ENCODE results near the gene NDST1. TPM values are rescaled to one million over a fixed set of nuclear protein-coding genes. Genes with fewer than 3 reads are reported as not detected.
A peak's percentile ranks its signal among the peaks of the same experiment; 100 is the strongest.
"Not testable (repeated sequence)": the region's sequence is repeated elsewhere in the genome, so short reads cannot be mapped to it uniquely, and the experiment has no call there.

NDST1 gene
- total RNA-seq, 1 experiment from 2014 or later = 58.6 TPM

- DNase-seq (ENCODE audit: low read depth) = no peak
Measured at GRCh38 chr5:150506571-150507473, 1.1 kb upstream of the NDST1 start.

GRCh38 chr5:150508277-150508640 is 328 bp downstream of the NDST1 start:
- no peak for DNase-seq (ENCODE audit: low read depth)

GRCh38 chr5:150508828-150509227 is 897 bp downstream of the NDST1 start:
- DNase-seq (ENCODE audit: low read depth) = no peak

DNA sequence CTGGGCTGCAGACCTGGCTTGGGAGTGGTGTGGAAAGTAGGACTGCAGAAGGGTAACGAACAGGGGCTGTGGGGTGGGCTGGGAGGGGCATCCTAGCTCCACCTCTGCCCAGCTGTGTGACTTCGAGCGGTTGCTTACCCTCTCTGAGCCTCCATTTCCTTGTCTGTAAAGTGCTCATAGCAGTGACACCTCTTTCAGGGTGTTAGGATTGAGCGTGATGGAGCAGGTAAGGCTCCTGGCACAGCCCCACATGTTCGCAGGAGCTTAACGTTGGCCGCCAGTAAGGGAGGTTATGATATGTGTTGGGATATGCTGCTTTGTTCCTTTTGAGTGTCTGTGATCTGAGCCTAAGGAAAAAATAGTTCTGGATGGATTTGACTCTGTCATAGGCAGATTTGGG is 2.1 kb downstream of the NDST1 start:
- DNase-seq (ENCODE audit: low read depth) = no peak

- DNase-seq (ENCODE audit: low read depth) = no peak
Measured at GRCh38 chr5:150510460-150511263, 2.7 kb downstream of the NDST1 start.

DNA sequence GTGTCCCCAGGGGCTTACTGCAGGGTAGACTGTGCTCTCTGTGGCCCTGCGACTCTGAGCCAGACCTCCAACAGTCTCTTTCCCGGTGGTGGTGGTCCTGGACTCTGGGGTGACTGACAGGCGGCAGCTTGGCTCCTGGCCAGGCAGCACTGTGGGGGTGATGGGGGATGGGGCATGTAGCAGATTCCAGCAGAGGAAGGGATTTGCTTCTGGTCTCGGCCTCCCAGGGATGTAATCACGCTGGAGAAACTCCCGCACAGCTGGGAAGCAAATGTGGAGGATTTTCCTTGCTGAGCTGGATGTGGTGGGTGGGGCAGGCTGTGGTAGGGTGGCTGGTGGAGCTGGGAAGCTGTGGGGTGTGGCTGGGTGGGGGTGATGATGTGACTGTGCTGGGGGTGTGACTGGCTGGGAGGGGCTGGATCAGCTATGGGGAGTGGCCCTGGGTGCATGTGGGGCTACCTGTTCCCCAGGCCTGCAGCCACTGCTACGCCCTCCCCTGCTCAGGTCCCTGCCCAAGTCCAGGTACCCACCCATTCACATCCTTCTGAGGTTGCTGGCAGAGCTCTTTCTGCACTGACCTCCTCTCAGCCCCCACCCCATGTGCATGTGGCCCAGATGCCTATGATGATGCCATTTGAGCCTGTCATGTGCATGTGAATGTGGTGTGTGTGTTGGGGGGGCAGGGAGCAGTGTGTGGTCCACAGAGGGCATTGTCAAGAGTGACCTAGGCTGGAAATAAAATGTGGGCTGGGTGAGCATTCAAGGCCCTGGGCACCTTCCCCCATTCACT is 3.8 kb downstream of the NDST1 start:
- peak; percentile 66 for DNase-seq (ENCODE audit: low read depth)

- no peak for DNase-seq (ENCODE audit: low read depth)
Measured at GRCh38 chr5:150512368-150512747, 4.4 kb downstream of the NDST1 start.

GRCh38 chr5:150513375-150514309 is 5.7 kb downstream of the NDST1 start:
- DNase-seq (ENCODE audit: low read depth) = peak; percentile 68

DNA sequence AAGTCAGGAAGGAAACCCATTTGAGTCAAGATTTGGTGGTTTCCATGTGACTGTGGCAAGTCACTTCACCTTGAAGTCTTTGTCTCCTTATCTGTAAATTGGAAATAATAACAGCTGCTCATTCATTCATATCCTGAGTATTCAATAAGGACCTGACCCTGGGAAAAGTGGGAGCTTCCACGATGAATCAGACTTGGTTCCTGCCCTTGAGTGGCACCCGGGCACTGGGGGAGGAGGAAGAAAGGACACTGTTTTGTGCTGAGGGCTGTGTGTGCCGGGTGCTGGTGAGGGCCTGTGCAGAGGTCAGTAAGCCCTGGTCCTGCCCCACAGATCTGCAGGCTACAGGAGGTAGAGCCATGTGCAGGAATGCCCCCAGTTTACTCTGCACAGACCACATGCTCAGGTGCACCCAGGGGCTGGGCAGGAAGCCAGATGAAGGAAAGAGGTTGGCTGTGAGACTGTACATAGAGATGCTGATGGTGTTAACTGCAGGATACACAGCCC is 6.8 kb downstream of the NDST1 start:
- DNase-seq (ENCODE audit: low read depth) = peak; percentile 94

GRCh38 chr5:150515446-150515845 is 7.5 kb downstream of the NDST1 start:
- peak; percentile 58 for DNase-seq (ENCODE audit: low read depth)

DNA sequence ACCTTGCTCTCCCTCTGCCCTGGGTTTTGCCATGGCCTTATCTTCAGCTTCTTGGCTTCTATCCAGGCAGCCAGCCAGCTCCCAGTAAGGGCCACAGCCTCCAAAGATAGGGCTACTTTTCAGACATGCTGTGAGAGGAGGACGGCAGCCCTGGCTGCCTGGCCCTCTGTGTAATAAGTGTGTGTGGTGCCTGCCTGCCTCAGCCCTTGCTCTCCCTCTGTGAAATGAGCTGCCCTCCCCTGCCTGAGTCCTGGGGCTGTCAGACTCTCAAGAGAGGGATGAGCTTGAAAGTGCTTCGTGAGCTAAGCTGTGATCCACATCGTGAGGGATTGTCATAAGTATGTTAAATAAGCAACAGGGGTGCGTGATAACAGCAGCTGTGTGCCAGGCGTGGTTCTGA is 8.1 kb downstream of the NDST1 start:
- no peak for DNase-seq (ENCODE audit: low read depth)

DNA sequence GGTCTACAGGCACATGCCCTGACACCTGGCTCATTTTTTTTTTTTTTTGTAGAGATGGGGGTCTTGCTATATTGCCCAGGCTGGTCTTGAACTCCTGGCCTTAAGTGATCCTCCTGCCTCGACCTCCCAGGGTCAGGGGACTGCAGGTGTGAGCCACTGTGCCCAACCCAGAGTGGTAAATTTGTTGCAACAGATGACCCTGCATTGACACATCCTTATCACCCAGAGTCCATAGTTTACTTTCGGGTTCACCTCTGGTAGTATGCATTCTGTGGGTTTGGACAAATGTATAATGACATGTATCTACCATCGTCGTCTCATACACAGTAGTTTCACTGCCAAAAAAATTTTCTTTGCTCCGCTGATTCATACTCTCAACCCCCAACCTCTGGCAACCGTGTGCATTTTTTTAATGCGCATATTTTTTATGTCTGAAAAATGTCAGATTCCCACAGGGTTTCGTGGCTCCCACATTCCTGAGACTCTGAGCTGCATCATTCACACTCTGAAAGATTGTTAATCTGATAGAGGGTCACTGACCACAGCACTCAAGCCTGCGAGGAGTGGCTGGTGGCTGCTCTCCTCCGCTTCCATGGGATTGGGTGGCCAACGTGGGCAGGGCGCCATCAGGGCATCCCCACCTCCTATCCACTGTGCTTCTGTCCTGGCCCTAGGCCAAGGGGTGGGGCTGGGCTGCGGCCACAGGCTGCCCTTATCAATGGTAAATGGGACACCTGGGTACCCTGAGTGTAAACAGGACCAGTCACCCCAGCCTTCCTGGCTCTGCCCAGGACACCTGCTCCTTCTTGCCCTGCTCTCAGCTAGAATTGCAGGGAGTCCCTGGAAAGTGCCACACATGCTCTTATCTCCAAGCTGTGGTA is 9.6 kb downstream of the NDST1 start:
- peak; percentile 91 for DNase-seq (ENCODE audit: low read depth)

GRCh38 chr5:150518712-150519559 is 11.0 kb downstream of the NDST1 start:
- not testable (repeated sequence) for DNase-seq (ENCODE audit: low read depth)

GRCh38 chr5:150519560-150519945 is 11.6 kb downstream of the NDST1 start:
- DNase-seq (ENCODE audit: low read depth) = no peak

DNA sequence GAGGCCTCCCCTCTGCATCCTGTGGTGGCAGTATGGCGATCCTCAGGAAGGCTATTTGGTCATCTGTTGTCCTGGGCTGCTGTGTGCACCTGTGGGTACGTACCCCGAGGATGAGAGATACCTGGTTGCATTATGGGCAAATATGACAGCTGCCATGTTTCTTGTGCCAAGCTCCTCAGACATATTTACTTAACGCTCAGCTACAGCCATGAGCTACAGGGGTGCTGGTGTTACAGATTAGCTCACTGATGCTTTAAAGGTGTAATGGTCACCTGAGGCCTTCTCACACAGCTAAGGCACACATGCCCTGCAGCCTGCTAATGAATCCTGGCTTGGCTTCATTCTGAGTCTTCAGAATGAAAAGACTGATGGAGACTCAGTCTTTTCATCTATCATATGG is 12.0 kb downstream of the NDST1 start:
- no peak for DNase-seq (ENCODE audit: low read depth)

GRCh38 chr5:150520747-150521521 is 13.0 kb downstream of the NDST1 start:
- no peak for DNase-seq (ENCODE audit: low read depth)

GRCh38 chr5:150521522-150521817 is 13.5 kb downstream of the NDST1 start:
- no peak for DNase-seq (ENCODE audit: low read depth)

Data from HT1080 (cell line).